ENCODE data around the gene PAN2. TPM values are rescaled to one million over a fixed set of nuclear protein-coding genes. Genes with fewer than 3 reads are reported as not detected.
A peak's percentile ranks its signal among the peaks of the same experiment; 100 is the strongest.
"Not testable (repeated sequence)": the region's sequence is repeated elsewhere in the genome, so short reads cannot be mapped to it uniquely, and the experiment has no call there.

PAN2 gene
- total RNA-seq, 2 experiments from 2014 or later = 82.7 to 85.4 TPM

GRCh38 chr12:56338308-56339157, 4.7 kb upstream of the PAN2 start, which contains the start of gene IL23A:
TSS of gene IL23A (plus strand) at chr12:56338884. CDS start at chr12:56339045, 161 bp downstream.
- no peaks in the 10 kb centered on the region for H3K9me3 Mint-ChIP-seq
- intact Hi-C loops (cut with micrococcal nuclease) = loop anchor here (1.0 to 10.0 kb wide), 18 partner anchors 22 to 1926 kb away; partner anchors contain the start of genes CS, DDIT3, DNAJC14 and MBD6
- peaks cover 11% of the 10 kb centered on the region for H3K36me3 Mint-ChIP-seq (ENCODE audit: low read depth)
- peak within 1 kb of the TSS; percentile 84 for H3K4me3 Mint-ChIP-seq
- H3K4me1 Mint-ChIP-seq (ENCODE audit: low read depth) = peaks cover 52% of the 10 kb centered on the region
- CTCF ChIA-PET = interaction anchor here (0.6 to 2.3 kb wide), 9 partner anchors 13 to 221 kb away, joined by 3 to 11 read pairs (median 4); partner anchors contain the start of genes CNPY2, STAT2 and ZC3H10
- DNase-seq = peak; percentile 97
- H3K27ac Mint-ChIP-seq = peak within 1 kb of the TSS; percentile 99
- no peaks in the 10 kb centered on the region for H3K27me3 Mint-ChIP-seq (ENCODE audit: low read depth)

- CTCF ChIA-PET = interaction anchor here (0.7 to 2.3 kb wide), 10 partner anchors 9 to 220 kb away, joined by 3 to 9 read pairs (median 4); partner anchors contain the start of genes CNPY2, STAT2 and ZC3H10
- peak; percentile 13 for DNase-seq
- intact Hi-C loops (cut with micrococcal nuclease) = loop anchor here (1.0 to 10.0 kb wide), 18 partner anchors 22 to 1926 kb away; partner anchors contain the start of genes CS, DDIT3, DNAJC14 and MBD6
- H3K27me3 Mint-ChIP-seq (ENCODE audit: low read depth) = no peaks in the 10 kb centered on the region
- peak overlapping the region; percentile 99 for H3K27ac Mint-ChIP-seq
- peaks cover 6% of the 10 kb centered on the region for H3K36me3 Mint-ChIP-seq (ENCODE audit: low read depth)
- peak overlapping the region; percentile 49 for H3K4me3 Mint-ChIP-seq
- H3K4me1 Mint-ChIP-seq (ENCODE audit: low read depth) = peaks cover 58% of the 10 kb centered on the region
- H3K9me3 Mint-ChIP-seq = no peaks in the 10 kb centered on the region
Measured at GRCh38 chr12:56337753-56338251, 4.0 kb upstream of the PAN2 start.

GRCh38 chr12:56336361-56337167, 2.8 kb upstream of the PAN2 start:
- intact Hi-C loops (cut with micrococcal nuclease) = loop anchor here (5.0 to 10.0 kb wide), 8 partner anchors 301 to 1924 kb away; partner anchors contain the start of genes DDIT3, DNAJC14, MBD6 and NEMP1
- peaks cover 6% of the 10 kb centered on the region for H3K36me3 Mint-ChIP-seq (ENCODE audit: low read depth)
- H3K4me1 Mint-ChIP-seq (ENCODE audit: low read depth) = peaks cover 64% of the 10 kb centered on the region
- H3K27me3 Mint-ChIP-seq (ENCODE audit: low read depth) = no peaks in the 10 kb centered on the region
- H3K4me3 Mint-ChIP-seq = peak overlapping the region; percentile 32
- no peak for DNase-seq
- H3K9me3 Mint-ChIP-seq = no peaks in the 10 kb centered on the region
- CTCF ChIA-PET = interaction anchor here (0.6 to 2.1 kb wide), 5 partner anchors 18 to 237 kb away, joined by 4 to 9 read pairs (median 5); partner anchors contain the start of genes CNPY2 and STAT2
- peak overlapping the region; percentile 80 for H3K27ac Mint-ChIP-seq

GRCh38 chr12:56335527-56335926, 1.7 kb upstream of the PAN2 start:
- not testable (repeated sequence) for H3K9me3 Mint-ChIP-seq; DNase-seq; H3K27me3 Mint-ChIP-seq (ENCODE audit: low read depth); H3K27ac Mint-ChIP-seq; H3K36me3 Mint-ChIP-seq (ENCODE audit: low read depth); H3K4me3 Mint-ChIP-seq
- peaks cover 60% of the 10 kb centered on the region for H3K4me1 Mint-ChIP-seq (ENCODE audit: low read depth)
- intact Hi-C loops (cut with micrococcal nuclease) = loop anchor here (5.0 to 10.0 kb wide), 8 partner anchors 302 to 1923 kb away; partner anchors contain the start of genes DDIT3, DNAJC14, MBD6 and NEMP1
- CTCF ChIA-PET = interaction anchor here (0.8 to 4.2 kb wide), 4 partner anchors 8 to 113 kb away, joined by 5 to 18 read pairs (median 5); partner anchors contain the start of gene STAT2

- peaks cover 49% of the 10 kb centered on the region for H3K4me1 Mint-ChIP-seq (ENCODE audit: low read depth)
- no peak for DNase-seq
- no peaks in the 10 kb centered on the region for H3K9me3 Mint-ChIP-seq
- CTCF ChIA-PET = interaction anchor here (0.6 to 4.2 kb wide), 4 partner anchors 9 to 50 kb away, joined by 3 to 18 read pairs (median 4); partner anchors contain the start of genes CNPY2 and STAT2
- H3K36me3 Mint-ChIP-seq (ENCODE audit: low read depth) = peaks cover 9% of the 10 kb centered on the region
- intact Hi-C loops (cut with micrococcal nuclease) = loop anchor here (1.0 to 10.0 kb wide), 13 partner anchors 18 to 1350 kb away; partner anchors contain the start of genes CS, DDIT3, MBD6 and NEMP1
- peak overlapping the region; percentile 100 for H3K27ac Mint-ChIP-seq
- peak overlapping the region; percentile 97 for H3K4me3 Mint-ChIP-seq
- H3K27me3 Mint-ChIP-seq (ENCODE audit: low read depth) = no peaks in the 10 kb centered on the region
Measured at GRCh38 chr12:56334490-56334793, 642 bp upstream of the PAN2 start.

GRCh38 chr12:56333197-56333678, 562 bp downstream of the PAN2 start:
- intact Hi-C loops (cut with micrococcal nuclease) = loop anchor here (1.0 to 10.0 kb wide), 6 partner anchors 12 to 1348 kb away; partner anchors contain the start of genes DDIT3, MBD6, NEMP1 and RAB5B
- DNase-seq = no peak
- CTCF ChIA-PET = interaction anchor here (0.5 to 4.2 kb wide), 5 partner anchors 12 to 143 kb away, joined by 3 to 18 read pairs (median 5); partner anchors contain the start of gene STAT2
- H3K27ac Mint-ChIP-seq = peak overlapping the region; percentile 100
- no peaks in the 10 kb centered on the region for H3K27me3 Mint-ChIP-seq (ENCODE audit: low read depth)
- H3K9me3 Mint-ChIP-seq = no peaks in the 10 kb centered on the region
- H3K36me3 Mint-ChIP-seq (ENCODE audit: low read depth) = peaks cover 4% of the 10 kb centered on the region
- H3K4me1 Mint-ChIP-seq (ENCODE audit: low read depth) = peaks cover 37% of the 10 kb centered on the region
- H3K4me3 Mint-ChIP-seq = peak overlapping the region; percentile 97

- peak overlapping the region; percentile 100 for H3K27ac Mint-ChIP-seq
- no peaks in the 10 kb centered on the region for H3K9me3 Mint-ChIP-seq
- CTCF ChIA-PET = interaction anchor here (1.0 to 4.2 kb wide), 4 partner anchors 9 to 131 kb away, joined by 3 to 18 read pairs (median 6); partner anchors contain the start of gene STAT2
- peak overlapping the region; percentile 97 for H3K4me3 Mint-ChIP-seq
- peak; percentile 12 for DNase-seq
- H3K36me3 Mint-ChIP-seq (ENCODE audit: low read depth) = peaks cover 4% of the 10 kb centered on the region
- intact Hi-C loops (cut with micrococcal nuclease) = loop anchor here (1.0 to 10.0 kb wide), 6 partner anchors 11 to 1348 kb away; partner anchors contain the start of genes DDIT3, MBD6, NEMP1 and RAB5B
- H3K27me3 Mint-ChIP-seq (ENCODE audit: low read depth) = no peaks in the 10 kb centered on the region
- peaks cover 32% of the 10 kb centered on the region for H3K4me1 Mint-ChIP-seq (ENCODE audit: low read depth)
Measured at GRCh38 chr12:56332512-56333196, 1.1 kb downstream of the PAN2 start.

GRCh38 chr12:56330936-56331490, 2.8 kb downstream of the PAN2 start:
- Mint-ChIP-seq H3K9me3 (no peaks in the 10 kb centered on the region), H3K27me3 (ENCODE audit: low read depth) (no peaks in the 10 kb centered on the region), H3K36me3 (ENCODE audit: low read depth) (peaks cover 10% of the 10 kb centered on the region), H3K4me1 (ENCODE audit: low read depth) (peaks cover 20% of the 10 kb centered on the region), H3K27ac (no peak overlapping the region), H3K4me3 (no peak overlapping the region)
- CTCF ChIA-PET = no interaction called here
- DNase-seq = no peak
- intact Hi-C loops (cut with micrococcal nuclease) = loop anchor here (10.0 kb wide), 4 partner anchors 356 to 1346 kb away; partner anchors contain the start of genes DDIT3, MBD6, NEMP1 and RAB5B

- DNase-seq = no peak
- CTCF ChIA-PET = interaction anchor here (0.6 kb wide), 1 partner anchor 9 kb away, joined by 3 read pairs; no protein-coding TSS in a partner anchor
- peaks cover 21% of the 10 kb centered on the region for H3K36me3 Mint-ChIP-seq (ENCODE audit: low read depth)
Measured at GRCh38 chr12:56326533-56326932, 7.3 kb downstream of the PAN2 start.

GRCh38 chr12:56326126-56326525, 7.7 kb downstream of the PAN2 start:
- no peaks in the 10 kb centered on the region for H3K9me3 Mint-ChIP-seq
- H3K27me3 Mint-ChIP-seq (ENCODE audit: low read depth) = no peaks in the 10 kb centered on the region
- no peak overlapping the region for H3K4me3 Mint-ChIP-seq
- no peak for DNase-seq
- intact Hi-C loops (cut with micrococcal nuclease) = no loop called here
- H3K36me3 Mint-ChIP-seq (ENCODE audit: low read depth) = peaks cover 20% of the 10 kb centered on the region
- CTCF ChIA-PET = interaction anchor here (0.8 to 1.3 kb wide), 2 partner anchors 10 to 134 kb away, joined by 3 to 4 read pairs; partner anchors contain the start of gene CNPY2
- H3K27ac Mint-ChIP-seq = no peak overlapping the region
- H3K4me1 Mint-ChIP-seq (ENCODE audit: low read depth) = no peaks in the 10 kb centered on the region

More at GRCh38 chr12:56326533-56326932, 7.3 kb downstream of the PAN2 start:
- H3K9me3 Mint-ChIP-seq = no peaks in the 10 kb centered on the region
- H3K27ac Mint-ChIP-seq = no peak overlapping the region
- H3K4me3 Mint-ChIP-seq = no peak overlapping the region
- intact Hi-C loops (cut with micrococcal nuclease) = no loop called here
- no peaks in the 10 kb centered on the region for H3K27me3 Mint-ChIP-seq (ENCODE audit: low read depth)
- peaks cover 3% of the 10 kb centered on the region for H3K4me1 Mint-ChIP-seq (ENCODE audit: low read depth)

All from activated naive CD4-positive, alpha-beta T cell treated with anti-CD3 and anti-CD28 coated beads for 36 hours (primary cell).